DMS153 (cell line): Measurements from ENCODE around the gene PEX11B.
A peak's percentile ranks its signal among the peaks of the same experiment; 100 is the strongest.

ENCODE experiments used
- DNase-seq: peaks from one replicate; lab custom pipeline; 2025; lab: John Stamatoyannopoulos, UW

The PEX11B gene

GRCh38 chr1:145906954-145907753 lies 11.4 kb downstream of the PEX11B start:
- no peak for DNase-seq

- no peak for DNase-seq
Measured at GRCh38 chr1:145901312-145902021, 17.1 kb downstream of the PEX11B start.

- no peak for DNase-seq
Measured at GRCh38 chr1:145898756-145899155, 19.8 kb downstream of the PEX11B start.

GRCh38 chr1:145897969-145898368 lies 20.5 kb downstream of the PEX11B start:
- no peak for DNase-seq

GRCh38 chr1:145895471-145895870 lies 23.0 kb downstream of the PEX11B start:
- no peak for DNase-seq

- DNase-seq = no peak
Measured at GRCh38 chr1:145893306-145894055, 25.0 kb downstream of the PEX11B start.

GRCh38 chr1:145892486-145893087 lies 25.9 kb downstream of the PEX11B start:
- no peak for DNase-seq

- peak; percentile 99 for DNase-seq
Measured at GRCh38 chr1:145891587-145892485, 26.7 kb downstream of the PEX11B start.

- DNase-seq = peak; percentile 39
Measured at GRCh38 chr1:145891143-145891542, 27.4 kb downstream of the PEX11B start.

GRCh38 chr1:145889722-145890121 lies 28.8 kb downstream of the PEX11B start:
- peak; percentile 87 for DNase-seq

- DNase-seq = no peak
Measured at GRCh38 chr1:145887631-145888030, 30.9 kb downstream of the PEX11B start.

GRCh38 chr1:145886816-145887215 lies 31.7 kb downstream of the PEX11B start:
- DNase-seq = no peak

- no peak for DNase-seq
Measured at GRCh38 chr1:145886390-145886789, 32.1 kb downstream of the PEX11B start.

- peak; percentile 72 for DNase-seq
Measured at GRCh38 chr1:145885738-145886287, 32.7 kb downstream of the PEX11B start, which contains the start of gene ANKRD35. ANKRD35 (minus strand) TSS chr1:145885866; CDS start chr1:145885758, 108 bp downstream.

- DNase-seq = no peak
Measured at GRCh38 chr1:145884675-145885074, 33.8 kb downstream of the PEX11B start.

- peak; percentile 97 for DNase-seq
Measured at GRCh38 chr1:145879775-145880174, 38.7 kb downstream of the PEX11B start.

- no peak for DNase-seq
Measured at GRCh38 chr1:145878724-145879123, 39.8 kb downstream of the PEX11B start.

GRCh38 chr1:145877923-145878486 lies 40.5 kb downstream of the PEX11B start:
- no peak for DNase-seq

- no peak for DNase-seq
Measured at GRCh38 chr1:145874646-145875045, 43.9 kb downstream of the PEX11B start.
